ENCODE data around the gene RPP25L. TPM values are rescaled to one million over a fixed set of nuclear protein-coding genes. Genes with fewer than 3 reads are reported as not detected.

The RPP25L gene
- total RNA-seq, 4 donors from 2014 or later, result 16.6 to 29.4 (median 21.2) TPM

GRCh38 chr9:34606905-34607304 is 5.0 kb downstream of the RPP25L start:
- H3K4me1 ChIP-seq, result peaks cover 0 to 19% (median 8%) of the 10 kb centered on the region in 3 donors
- TF ChIP-seq CTCF (IDR thresholded peaks at IDR 0.05) (no peak), POLR2AphosphoS5 (IDR thresholded peaks at IDR 0.05) (no peak), POLR2A (IDR thresholded peaks at IDR 0.05) (no peak), EP300 (IDR thresholded peaks at IDR 0.05) (no peak)
- WGBS, 2 donors (ENCODE audit: low coverage in 1 of 2), result 82% methylated on average over 3 of the region's 3 CpGs; no CpG with 5 or more reads in 1 of the 2 donors
- no peak for ATAC-seq
- H3K27me3 ChIP-seq, result no peaks in the 10 kb centered on the region
- H3K4me3 ChIP-seq, result no peak overlapping the region
- H3K27ac ChIP-seq, result no peak overlapping the region
- no peaks in the 10 kb centered on the region for H3K9me3 ChIP-seq
- no peaks in the 10 kb centered on the region for H3K36me3 ChIP-seq

GRCh38 chr9:34606190-34606589 is 5.7 kb downstream of the RPP25L start:
- Histone ChIP-seq H3K4me1 (peaks cover 0 to 12% (median 5%) of the 10 kb centered on the region in 3 donors), H3K9me3 (no peaks in the 10 kb centered on the region), H3K4me3 (no peak overlapping the region), H3K27me3 (no peaks in the 10 kb centered on the region), H3K36me3 (no peaks in the 10 kb centered on the region), H3K27ac (no peak overlapping the region)
- TF ChIP-seq POLR2AphosphoS5 (IDR thresholded peaks at IDR 0.05) (no peak), EP300 (IDR thresholded peaks at IDR 0.05) (no peak), POLR2A (IDR thresholded peaks at IDR 0.05) (no peak), CTCF (IDR thresholded peaks at IDR 0.05) (no peak)
- ATAC-seq, result no peak

GRCh38 chr9:34603610-34604231 is 8.2 kb downstream of the RPP25L start:
- no peak overlapping the region for H3K27ac ChIP-seq
- no peaks in the 10 kb centered on the region for H3K9me3 ChIP-seq
- ATAC-seq, result peak; percentile 87
- peak; percentile 88 to 93 (median 91) for TF ChIP-seq CTCF (IDR thresholded peaks at IDR 0.05)
- no peak for TF ChIP-seq POLR2AphosphoS5 (IDR thresholded peaks at IDR 0.05)
- no peak for TF ChIP-seq EP300 (IDR thresholded peaks at IDR 0.05)
- H3K4me1 ChIP-seq, result no peaks in the 10 kb centered on the region
- no peaks in the 10 kb centered on the region for H3K36me3 ChIP-seq
- no peak overlapping the region for H3K4me3 ChIP-seq
- 20 to 46% methylated on average over 2 to 4 of the region's 4 CpGs for WGBS, 2 donors (ENCODE audit: low coverage in 1 of 2)
- no peaks in the 10 kb centered on the region for H3K27me3 ChIP-seq

- H3K4me3 ChIP-seq, result no peak overlapping the region
- H3K27ac ChIP-seq, result no peak overlapping the region
- no peaks in the 10 kb centered on the region for H3K27me3 ChIP-seq
- no peak for ATAC-seq
- no peaks in the 10 kb centered on the region for H3K4me1 ChIP-seq
- H3K9me3 ChIP-seq, result no peaks in the 10 kb centered on the region
- TF ChIP-seq EP300 (IDR thresholded peaks at IDR 0.05), result no peak
- TF ChIP-seq CTCF (IDR thresholded peaks at IDR 0.05), result no peak
- no peak for TF ChIP-seq POLR2A (IDR thresholded peaks at IDR 0.05)
- no peak for TF ChIP-seq POLR2AphosphoS5 (IDR thresholded peaks at IDR 0.05)
- WGBS, 2 donors (ENCODE audit: low coverage in 1 of 2), result 66 to 90% methylated on average over 3 to 4 of the region's 6 CpGs
- H3K36me3 ChIP-seq, result no peaks in the 10 kb centered on the region
Measured at GRCh38 chr9:34601937-34602573, 9.8 kb downstream of the RPP25L start.

- TF ChIP-seq CTCF (IDR thresholded peaks at IDR 0.05) (no peak), EP300 (IDR thresholded peaks at IDR 0.05) (no peak)
- no peaks in the 10 kb centered on the region for H3K36me3 ChIP-seq
- no peak for ATAC-seq
- 0% methylated on average over 1 of the region's 1 CpG; no CpG with 5 or more reads in 1 of the 2 donors for WGBS, 2 donors (ENCODE audit: low coverage in 1 of 2)
- no peak overlapping the region for H3K4me3 ChIP-seq
- H3K27ac ChIP-seq, result no peak overlapping the region
- peaks cover 6% of the 10 kb centered on the region for H3K27me3 ChIP-seq
- no peaks in the 10 kb centered on the region for H3K4me1 ChIP-seq
- no peaks in the 10 kb centered on the region for H3K9me3 ChIP-seq
Measured at GRCh38 chr9:34600908-34601307, 11.0 kb downstream of the RPP25L start.
